Testis (tissue), 3 donors: ENCODE results near the gene KDM1A. TPM values are rescaled to one million over a fixed set of nuclear protein-coding genes. Genes with fewer than 3 reads are reported as not detected.

Experiments used
- DNase-seq: peaks from one replicate; pipeline ENCODE4 v3.0.0-alpha.2; 2019
- H3K27ac ChIP-seq, 2 donors: fragments of 200-600 bp; sonication (generic); one replicate each; pipeline ENCODE4 v1.5.1; 2019
- H3K27me3 ChIP-seq: fragments of 200-600 bp; sonication (generic); one replicate; pipeline ENCODE4 v1.5.1; 2019
- H3K36me3 ChIP-seq: fragments of 200-600 bp; sonication (generic); one replicate; pipeline ENCODE4 v1.5.1; 2017; ENCODE audit warnings: low read depth; ENCODE audit errors: missing control alignments
- H3K4me1 ChIP-seq: fragments of 200-600 bp; sonication (generic); one replicate; pipeline ENCODE4 v1.5.1; 2019
- H3K4me3 ChIP-seq, 2 donors: fragments of 200-600 bp; sonication (generic); one replicate each; pipeline ENCODE4 v1.5.1; 2017 to 2019
- H3K9me3 ChIP-seq: fragments of 200-600 bp; sonication (generic); one replicate; pipeline ENCODE4 v1.5.1; 2017
- CTCF ChIP-seq, 3 experiments: fragments of 450-650 bp in 2 of 3; fragments of 200-600 bp in 1 of 3; sonication (generic) in 1 of 3; IDR thresholded peaks; one replicate each; pipeline ENCODE4 v1.5.1; 2016 to 2019; ENCODE audit warnings: antibody characterized with exemption in 3 of 3, mild to moderate bottlenecking in 2 of 3, moderate library complexity in 1 of 3
- POLR2A ChIP-seq: fragments of 450-650 bp; IDR thresholded peaks from one replicate; pipeline ENCODE4 v1.6.1; 2017; ENCODE audit warnings: antibody characterized with exemption, mild to moderate bottlenecking, moderate library complexity
- WGBS, 2 donors: methylation state at CpG; one replicate each; pipeline ENCODE4 v1.1.5; 2018; 5-methylcytosine and 5-hydroxymethylcytosine counted together
- intact Hi-C: fragments of 100-400 bp; cut with DNase I; formaldehyde crosslinking; loops from one replicate; pipeline ENCODE4 v1.15.1; 2023; ENCODE audit warnings: low total_unique reads
- polyA plus RNA-seq: library from polyadenylated mRNA; stranded (reverse); fragments of 350-450 nt; fragmentation: Illumina TruSeq; extraction: RNeasy Lipid Tissue Mini Kit (QIAGEN cat#74804); gene quantifications from one replicate; pipeline ENCODE4 v1.2.3, GENCODE V29; 2014; ENCODE audit warnings: low read depth, low replicate concordance; ENCODE audit not compliant: insufficient read depth
- total RNA-seq, 2 donors: library from RNA; depleted of rRNA; stranded (reverse); fragments of >200 nt; gene quantifications; one replicate each; pipeline ENCODE4 v1.2.3, GENCODE V29; 2016

The KDM1A gene
- total and polyA plus RNA-seq, 3 donors from 2014 or later = 131 to 238 (median 157) TPM

- Histone ChIP-seq H3K27me3 (no peaks in the 10 kb centered on the region), H3K4me1 (peaks cover 17% of the 10 kb centered on the region), H3K9me3 (no peaks in the 10 kb centered on the region), H3K4me3 (no peak overlapping the region), H3K36me3 (no peaks in the 10 kb centered on the region), H3K27ac (no peak overlapping the region)
- intact Hi-C loops = loop anchor here (5.0 kb wide), 1 partner anchor 85 kb away; no protein-coding TSS in a partner anchor
- no peak for DNase-seq
- TF ChIP-seq CTCF (IDR thresholded peaks at IDR 0.05) = no peak
- TF ChIP-seq POLR2A = no peak
- 87 to 93% methylated on average over 6 of the region's 6 CpGs for WGBS, 2 donors
These were observed 78.0 kb downstream of the KDM1A start for GRCh38 chr1:23097316-23097715.

- intact Hi-C loops = loop anchor here (5.0 kb wide), 1 partner anchor 84 kb away; no protein-coding TSS in a partner anchor
- no peak overlapping the region for H3K4me3 ChIP-seq
- H3K36me3 ChIP-seq = no peaks in the 10 kb centered on the region
- 57% methylated on average over 12 of the region's 12 CpGs for WGBS, 2 donors
- peak; percentile 86 to 90 (median 87) for TF ChIP-seq CTCF (IDR thresholded peaks at IDR 0.05)
- no peak for TF ChIP-seq POLR2A
- DNase-seq = peak; percentile 75
- no peaks in the 10 kb centered on the region for H3K9me3 ChIP-seq
- H3K27me3 ChIP-seq = no peaks in the 10 kb centered on the region
- H3K4me1 ChIP-seq = peaks cover 20% of the 10 kb centered on the region
- H3K27ac ChIP-seq = no peak overlapping the region
These were observed 79.3 kb downstream of the KDM1A start for GRCh38 chr1:23098463-23099170.

DNA sequence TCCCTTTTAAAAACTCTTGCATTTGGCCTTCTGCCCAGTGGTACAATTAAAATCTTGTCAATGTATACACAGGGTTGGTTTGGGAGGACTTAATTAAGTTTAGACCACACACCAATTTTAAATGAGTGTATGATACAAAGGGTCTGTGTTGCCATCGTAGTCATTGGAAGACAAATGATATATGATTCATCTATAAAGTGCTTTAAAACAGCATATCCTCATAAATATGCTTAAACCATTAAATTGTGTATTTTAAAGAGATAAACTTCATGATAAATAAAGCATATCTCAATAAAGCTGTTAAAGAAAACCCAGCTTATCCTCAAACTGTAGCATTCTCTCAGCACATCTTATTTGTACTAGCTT is 79.9 kb downstream of the KDM1A start:
- intact Hi-C loops = loop anchor here (5.0 kb wide), 1 partner anchor 83 kb away; no protein-coding TSS in a partner anchor
- no peak for TF ChIP-seq POLR2A
- no peak for TF ChIP-seq CTCF (IDR thresholded peaks at IDR 0.05)
- Histone ChIP-seq H3K36me3 (no peaks in the 10 kb centered on the region), H3K4me3 (no peak overlapping the region), H3K9me3 (no peaks in the 10 kb centered on the region), H3K27ac (no peak overlapping the region), H3K27me3 (no peaks in the 10 kb centered on the region), H3K4me1 (peaks cover 20% of the 10 kb centered on the region)
- WGBS, 2 donors = 98 to 100% methylated on average over 1 of the region's 1 CpG
- no peak for DNase-seq

DNA sequence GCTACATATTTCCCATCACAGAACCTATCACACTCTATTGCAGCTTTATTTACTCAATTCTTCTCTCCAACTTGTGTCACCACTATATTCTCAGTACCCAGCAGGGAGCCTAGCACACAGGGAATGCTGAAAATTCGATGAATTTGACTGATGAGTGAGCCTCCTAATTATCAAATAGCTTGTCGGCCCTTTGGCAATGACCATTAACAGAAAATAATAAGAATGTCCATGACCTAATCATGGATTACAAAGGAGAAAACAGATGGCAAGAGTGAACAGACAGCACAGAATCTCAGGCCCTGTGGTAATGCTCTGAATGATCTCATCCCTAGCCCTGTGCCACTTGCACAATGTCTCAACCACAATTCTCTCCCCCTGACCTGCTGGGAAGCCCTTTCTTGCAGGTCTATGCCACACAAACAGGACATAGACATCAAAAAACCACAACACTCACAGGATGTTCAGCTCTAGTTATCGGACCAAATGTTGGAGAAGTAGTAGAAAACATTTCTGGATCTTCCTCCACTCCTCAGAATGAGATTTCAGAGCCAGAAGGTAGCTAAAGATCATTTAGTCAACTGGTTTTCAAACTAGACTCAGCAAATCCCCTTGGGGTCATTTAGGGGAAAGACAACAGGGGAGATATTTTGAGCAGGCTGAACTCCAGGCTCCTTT is 80.9 kb downstream of the KDM1A start:
- H3K36me3 ChIP-seq = no peaks in the 10 kb centered on the region
- H3K27ac ChIP-seq = no peak overlapping the region
- no peaks in the 10 kb centered on the region for H3K9me3 ChIP-seq
- no peak for DNase-seq
- 62 to 75% methylated on average over 3 of the region's 3 CpGs for WGBS, 2 donors
- intact Hi-C loops = no loop called here
- peaks cover 20% of the 10 kb centered on the region for H3K4me1 ChIP-seq
- no peak overlapping the region for H3K4me3 ChIP-seq
- TF ChIP-seq CTCF (IDR thresholded peaks at IDR 0.05) (no peak), POLR2A (no peak)
- no peaks in the 10 kb centered on the region for H3K27me3 ChIP-seq
